ENCODE results near the gene B4GALT6.
"Not testable (repeated sequence)": the region's sequence is repeated elsewhere in the genome, so short reads cannot be mapped to it uniquely, and the experiment has no call there.

Gene B4GALT6

GRCh38 chr18:31684279-31685096 lies at the start of gene B4GALT6:
TSS of gene B4GALT6 (minus strand) at chr18:31684581. CDS start at chr18:31684426, 155 bp downstream.
- peak; percentile 34 for DNase-seq

GRCh38 chr18:31731628-31732027 lies 47.2 kb upstream of the B4GALT6 start:
- no peak for DNase-seq

GRCh38 chr18:31729196-31729595 lies 44.8 kb upstream of the B4GALT6 start:
- DNase-seq: not testable (repeated sequence)

GRCh38 chr18:31723990-31724711 lies 39.8 kb upstream of the B4GALT6 start:
- DNase-seq: peak; percentile 10

- no peak for DNase-seq
Measured at GRCh38 chr18:31723639-31723989, 39.2 kb upstream of the B4GALT6 start.

GRCh38 chr18:31722369-31722957 lies 38.1 kb upstream of the B4GALT6 start:
- DNase-seq: peak; percentile 91

GRCh38 chr18:31721601-31722000 lies 37.2 kb upstream of the B4GALT6 start:
- DNase-seq: no peak

GRCh38 chr18:31720867-31721266 lies 36.5 kb upstream of the B4GALT6 start:
- DNase-seq: no peak

- DNase-seq: no peak
Measured at GRCh38 chr18:31719363-31720006, 35.1 kb upstream of the B4GALT6 start.

- no peak for DNase-seq
Measured at GRCh38 chr18:31718386-31718785, 34.0 kb upstream of the B4GALT6 start.

GRCh38 chr18:31716362-31716761 lies 32.0 kb upstream of the B4GALT6 start:
- DNase-seq: no peak

GRCh38 chr18:31711365-31712172 lies 27.2 kb upstream of the B4GALT6 start:
- DNase-seq: no peak

GRCh38 chr18:31710826-31711225 lies 26.4 kb upstream of the B4GALT6 start:
- DNase-seq: no peak

GRCh38 chr18:31707815-31708214 lies 23.4 kb upstream of the B4GALT6 start:
- DNase-seq: no peak

- no peak for DNase-seq
Measured at GRCh38 chr18:31702449-31702848, 18.1 kb upstream of the B4GALT6 start.

GRCh38 chr18:31701744-31702143 lies 17.4 kb upstream of the B4GALT6 start:
- DNase-seq: no peak

GRCh38 chr18:31700990-31701389 lies 16.6 kb upstream of the B4GALT6 start:
- DNase-seq: no peak

- no peak for DNase-seq
Measured at GRCh38 chr18:31697351-31698298, 13.2 kb upstream of the B4GALT6 start.

GRCh38 chr18:31695989-31696388 lies 11.6 kb upstream of the B4GALT6 start:
- DNase-seq: no peak

GRCh38 chr18:31694297-31694696 lies 9.9 kb upstream of the B4GALT6 start:
- no peak for DNase-seq

- DNase-seq: no peak
Measured at GRCh38 chr18:31688606-31689005, 4.2 kb upstream of the B4GALT6 start.

Data from midbrain (tissue), 1 donor.